H9 (cell line): ENCODE data around the gene DNM1. TPM values are rescaled to one million over a fixed set of nuclear protein-coding genes. Genes with fewer than 3 reads are reported as not detected.

Experiments used
- DNase-seq: peaks from one replicate; pipeline ENCODE4 v3.0.0-alpha.2; 2017
- H2AFZ ChIP-seq: one replicate; pipeline ENCODE4 v1.6.1; 2013; ENCODE audit warnings: mild to moderate bottlenecking, low read length, control low read depth, moderate library complexity
- H2AK5ac ChIP-seq: 2 replicates; pipeline ENCODE4 v1.6.1; 2013; ENCODE audit warnings: low read length, control low read depth, mixed read lengths; ENCODE audit not compliant: insufficient read length
- H2BK120ac ChIP-seq: one replicate; pipeline ENCODE4 v1.6.1; 2013; ENCODE audit warnings: low read depth, mild to moderate bottlenecking, low read length, control low read depth, inconsistent platforms; ENCODE audit not compliant: poor library complexity, severe bottlenecking
- H2BK12ac ChIP-seq: 2 replicates; pipeline ENCODE4 v1.6.1; 2013; ENCODE audit warnings: low read length, control low read depth, mixed read lengths, low read depth; ENCODE audit not compliant: insufficient read length
- H2BK15ac ChIP-seq: 2 replicates; pipeline ENCODE4 v1.6.1; 2013; ENCODE audit warnings: low read depth, low read length, control low read depth
- H2BK20ac ChIP-seq: one replicate; pipeline ENCODE4 v1.6.1; 2013; ENCODE audit warnings: low read depth, mild to moderate bottlenecking, low read length, control low read depth, inconsistent platforms; ENCODE audit not compliant: poor library complexity, severe bottlenecking
- H2BK5ac ChIP-seq: 2 replicates; pipeline ENCODE4 v1.6.1; 2013; ENCODE audit warnings: low read length, control low read depth, mixed read lengths; ENCODE audit not compliant: insufficient read length
- H3K14ac ChIP-seq: 2 replicates; pipeline ENCODE4 v1.6.1; 2013; ENCODE audit warnings: low read length, control low read depth; ENCODE audit not compliant: insufficient read depth
- H3K18ac ChIP-seq: 2 replicates; pipeline ENCODE4 v1.6.1; 2013; ENCODE audit warnings: low read depth, mild to moderate bottlenecking, mixed read lengths, low read length, control low read depth; ENCODE audit not compliant: insufficient read length
- H3K23ac ChIP-seq: 2 replicates; pipeline ENCODE4 v1.6.1; 2013; ENCODE audit warnings: low read length, control low read depth, mixed read lengths, low read depth; ENCODE audit not compliant: insufficient read length
- H3K23me2 ChIP-seq: 2 replicates; pipeline ENCODE4 v1.6.1; 2013; ENCODE audit warnings: low read depth, mild to moderate bottlenecking, mixed read lengths, low read length, control low read depth; ENCODE audit not compliant: insufficient read length, poor library complexity, severe bottlenecking
- H3K27ac ChIP-seq: 2 replicates; pipeline ENCODE4 v1.5.1; 2013; ENCODE audit warnings: low read length, control low read depth, mixed read lengths, low read depth; ENCODE audit not compliant: insufficient read length
- H3K27me3 ChIP-seq: 2 replicates; pipeline ENCODE4 v1.6.1; 2013; ENCODE audit warnings: low read length, control low read depth, inconsistent platforms; ENCODE audit not compliant: insufficient read depth
- H3K4ac ChIP-seq: 2 replicates; pipeline ENCODE4 v1.6.1; 2013; ENCODE audit warnings: low read depth, mild to moderate bottlenecking, control low read depth, inconsistent platforms, low read length, moderate library complexity
- H3K4me1 ChIP-seq: 2 replicates; pipeline ENCODE4 v1.6.1; 2013; ENCODE audit warnings: low read length, control low read depth, inconsistent platforms; ENCODE audit not compliant: insufficient read depth
- H3K4me2 ChIP-seq: 2 replicates; pipeline ENCODE4 v1.6.1; 2013; ENCODE audit warnings: low read length, control low read depth, mixed read lengths; ENCODE audit not compliant: insufficient read length, insufficient read depth
- H3K56ac ChIP-seq: 2 replicates; pipeline ENCODE4 v1.6.1; 2013; ENCODE audit warnings: low read depth, mild to moderate bottlenecking, mixed read lengths, low read length, control low read depth; ENCODE audit not compliant: insufficient read length
- H3K79me1 ChIP-seq: 2 replicates; pipeline ENCODE4 v1.6.1; 2013; ENCODE audit warnings: low read depth, mild to moderate bottlenecking, moderate library complexity, low read length, control low read depth, inconsistent platforms; ENCODE audit not compliant: insufficient read depth, poor library complexity, severe bottlenecking
- H3K79me2 ChIP-seq: 2 replicates; pipeline ENCODE4 v1.6.1; 2013; ENCODE audit warnings: low read length, control low read depth, inconsistent platforms; ENCODE audit not compliant: insufficient read depth
- H3K9ac ChIP-seq: 2 replicates; pipeline ENCODE4 v1.6.1; 2013; ENCODE audit warnings: low read length, control low read depth, mixed read lengths; ENCODE audit not compliant: insufficient read length; ENCODE audit errors: extremely low read depth
- H3K9me3 ChIP-seq: one replicate; pipeline ENCODE4 v1.6.1; 2013; ENCODE audit warnings: low read depth, low read length, inconsistent platforms; ENCODE audit not compliant: control insufficient read depth
- H3T11ph ChIP-seq: one replicate; pipeline ENCODE4 v1.6.1; 2013; ENCODE audit warnings: mild to moderate bottlenecking, low read length, control low read depth, inconsistent platforms
- H4K20me1 ChIP-seq: one replicate; pipeline ENCODE4 v1.6.1; 2013; ENCODE audit not compliant: control insufficient read depth, insufficient read length, insufficient read depth
- H4K5ac ChIP-seq: 2 replicates; pipeline ENCODE4 v1.6.1; 2013; ENCODE audit warnings: low read depth, mild to moderate bottlenecking, mixed read lengths, low read length, control low read depth; ENCODE audit not compliant: insufficient read length
- H4K8ac ChIP-seq: replicated peaks from 2 replicates; pipeline ENCODE4 v1.6.1; 2013; ENCODE audit warnings: low read length, control low read depth, mixed read lengths, low read depth; ENCODE audit not compliant: insufficient read length
- H4K91ac ChIP-seq: 2 replicates; pipeline ENCODE4 v1.6.1; 2013; ENCODE audit warnings: low read depth, mild to moderate bottlenecking, moderate library complexity, mixed read lengths, low read length, control low read depth; ENCODE audit not compliant: insufficient read length
- H3K27ac Mint-ChIP-seq, 3 experiments: 2 replicates in 2 of 3; 3 replicates in 1 of 3; pipeline ENCODE4 v1.8.0; 2020 to 2021; ENCODE audit warnings: mixed read lengths in 3 of 3, mild to moderate bottlenecking in 1 of 3, moderate library complexity in 1 of 3
- H3K27me3 Mint-ChIP-seq: 2 replicates; pipeline ENCODE4 v1.8.0; 2021; ENCODE audit warnings: low read depth, mild to moderate bottlenecking, moderate library complexity, mixed read lengths
- H3K36me3 Mint-ChIP-seq, 3 experiments: 2 replicates in 2 of 3; 3 replicates in 1 of 3; pipeline ENCODE4 v1.8.0; 2020 to 2021; ENCODE audit warnings: low read depth in 3 of 3, mixed read lengths in 3 of 3; ENCODE audit not compliant: insufficient read depth in 1 of 3
- H3K4me1 Mint-ChIP-seq, 2 experiments: 2 replicates each; pipeline ENCODE4 v1.8.0; 2020; ENCODE audit warnings: mixed read lengths in 2 of 2
- H3K4me3 Mint-ChIP-seq, 2 experiments: 2 replicates in 1 of 2; 3 replicates in 1 of 2; pipeline ENCODE4 v1.8.0; 2020 to 2021; ENCODE audit warnings: mild to moderate bottlenecking in 2 of 2, mixed read lengths in 2 of 2, moderate library complexity in 1 of 2
- H3K9me3 Mint-ChIP-seq, 2 experiments: 2 replicates in 1 of 2; 3 replicates in 1 of 2; pipeline ENCODE4 v1.8.0; 2020; ENCODE audit warnings: mild to moderate bottlenecking in 2 of 2, mixed read lengths in 2 of 2, moderate library complexity in 1 of 2
- CTCF ChIP-seq: fragments of 200-600 bp; sonication (generic); conservative IDR thresholded peaks from 3 replicates; pipeline ENCODE4 v1.8.0; 2021; ENCODE audit warnings: antibody characterized with exemption, mild to moderate bottlenecking
- WGBS: extraction: QIAGEN DNeasy Blood & Tissue Kit; methylation state at CpG from one replicate; pipeline ENCODE4 v1.1.7; 2013; ENCODE audit warnings: missing lambda C conversion rate, low lambda C conversion rate, mixed read lengths; ENCODE audit not compliant: insufficient read length; ENCODE audit errors: extremely low coverage; 5-methylcytosine and 5-hydroxymethylcytosine counted together
- total RNA-seq: library from RNA; stranded (reverse); gene quantifications from 2 replicates; pipeline ENCODE4 v1.2.1, GENCODE V29; 2021

DNM1 gene
- total RNA-seq, 1 experiment from 2014 or later, result 58.0 TPM

- no peak for DNase-seq
- no peak for TF ChIP-seq CTCF
- H3K23ac ChIP-seq, result no peak overlapping the region
- Mint-ChIP-seq H3K4me3 (peak overlapping the region; percentile 21 to 90; a peak in 4 of 5 replicates), H3K27me3 (no peaks in the 10 kb centered on the region; the same call in 1 of the 2 replicates), H3K36me3 (peaks cover 4 to 5% (median 5%) of the 10 kb centered on the region in 3 experiments; a peak in 5 of 7 replicates), H3K4me1 (peaks cover 23 to 28% of the 10 kb centered on the region in 2 experiments), H3K27ac (no peak overlapping the region), H3K9me3 (no peaks in the 10 kb centered on the region)
- H2BK20ac ChIP-seq, result no peak overlapping the region
- H2BK120ac ChIP-seq, result no peak overlapping the region
- H3K79me1 ChIP-seq, result no peaks in the 10 kb centered on the region
- H2AK5ac ChIP-seq, result no peak overlapping the region
- no peaks in the 10 kb centered on the region for H4K20me1 ChIP-seq
- H3K79me2 ChIP-seq, result no peaks in the 10 kb centered on the region
- peaks cover 6% of the 10 kb centered on the region; the same call in 1 of the 2 replicates for H3K4me1 ChIP-seq
- no peak overlapping the region for H3K4ac ChIP-seq
- H2BK15ac ChIP-seq, result no peak overlapping the region
- no peak overlapping the region for H3K14ac ChIP-seq
- no peak overlapping the region for H3T11ph ChIP-seq
- no peak overlapping the region for H3K18ac ChIP-seq
- H2BK12ac ChIP-seq, result no peak overlapping the region
- no peak overlapping the region for H3K9ac ChIP-seq
- H2AFZ ChIP-seq, result no peak overlapping the region
- H3K4me2 ChIP-seq, result no peak overlapping the region
- no peak overlapping the region for H4K91ac ChIP-seq
- no CpG with 5 or more reads among the region's 16 CpGs for WGBS
- no peak overlapping the region for H4K5ac ChIP-seq
- no peak overlapping the region for H3K56ac ChIP-seq
- no peak overlapping the region for H3K27ac ChIP-seq
- no peaks in the 10 kb centered on the region for H3K27me3 ChIP-seq
- H2BK5ac ChIP-seq, result no peak overlapping the region
- peaks cover 8% of the 10 kb centered on the region for H3K23me2 ChIP-seq
- no peak overlapping the region for H4K8ac ChIP-seq
- H3K9me3 ChIP-seq, result no peaks in the 10 kb centered on the region
Measured at GRCh38 chr9:128205296-128205944, 2.2 kb downstream of the DNM1 start.
